H1 (cell line): Measurements from ENCODE around the gene MOCS3. TPM values are rescaled to one million over a fixed set of nuclear protein-coding genes. Genes with fewer than 3 reads are reported as not detected.

Experiments used
- CTCF ChIP-seq, 3 experiments: IDR thresholded peaks; 1 replicate in 2 of 3; 2 replicates in 1 of 3; pipeline versions ENCODE4 v1.5.1 to v1.6.1; 2011; ENCODE audit warnings: low read length in 3 of 3, mild to moderate bottlenecking in 3 of 3, inconsistent platforms in 2 of 3, low read depth in 1 of 3, moderate library complexity in 1 of 3; ENCODE audit not compliant: insufficient read depth in 1 of 3; ENCODE audit errors: control extremely low read depth in 1 of 3
- polyA plus RNA-seq, 7 experiments: library from polyadenylated mRNA; depleted of rRNA in 3 of 7; stranded (reverse) in 5 of 7; unstranded in 2 of 7; fragments of >200 nt in 5 of 7; fragments of 200-250 nt in 2 of 7; gene quantifications; 1 replicate in 5 of 7; 2 replicates in 1 of 7; 4 replicates in 1 of 7; pipeline versions ENCODE4 v1.2.1 to v1.2.3, GENCODE V29; 2011 to 2013; ENCODE audit warnings: missing spikeins in 2 of 7, mixed read lengths in 2 of 7
- total RNA-seq: library from RNA; stranded (reverse); fragmentation: NEBNext Ultra II Directional; extraction: Animal tissue kit (Norgen Biotek cat#: 25700); gene quantifications from 2 replicates; pipeline ENCODE4 v1.2.1, GENCODE V29; 2021

The MOCS3 gene
- total and polyA plus RNA-seq, 2 of the 8 experiments (the other 6 are each of a cell fraction or from before 2014, with no cell fraction given) = 6.2 to 6.3 TPM

DNA sequence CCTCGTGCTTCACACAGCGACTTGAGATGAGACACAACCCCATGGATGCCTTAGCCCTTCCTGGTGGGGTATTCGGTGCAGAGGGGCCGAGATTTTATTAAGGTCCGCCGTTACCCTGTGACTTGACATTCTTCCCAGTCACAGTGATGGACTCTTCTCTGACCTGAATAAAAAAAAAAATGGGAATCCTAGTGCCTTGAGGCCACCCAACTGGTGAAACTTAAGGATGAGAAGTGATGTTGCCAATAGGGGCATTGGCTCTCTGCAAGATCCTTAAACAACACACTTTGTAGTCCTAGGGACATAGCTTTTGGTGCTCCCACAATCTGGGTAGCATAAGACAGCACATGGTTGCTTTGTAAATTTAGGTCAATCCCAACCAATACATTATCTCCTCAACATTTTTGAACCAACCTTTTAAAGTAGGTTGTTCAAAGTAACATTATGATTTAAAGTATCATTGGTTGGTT lies 26.6 kb upstream of the MOCS3 start (continued):
- TF ChIP-seq CTCF (IDR thresholded peaks at IDR 0.05; ENCODE audit: control extremely low read depth in 1 of 3, insufficient read depth in 1 of 3, low read depth in 1 of 3, low read length in 3 of 3) = no peak
